Hippocampal formation (tissue), 2 donors: ENCODE data around the gene AGPAT4.
"Not testable (repeated sequence)": the region's sequence is repeated elsewhere in the genome, so short reads cannot be mapped to it uniquely, and the experiment has no call there.

Experiments used
- DNase-seq, 2 donors: peaks; one replicate each; lab custom pipeline; 2025; lab: John Stamatoyannopoulos, UW

AGPAT4 gene

DNA sequence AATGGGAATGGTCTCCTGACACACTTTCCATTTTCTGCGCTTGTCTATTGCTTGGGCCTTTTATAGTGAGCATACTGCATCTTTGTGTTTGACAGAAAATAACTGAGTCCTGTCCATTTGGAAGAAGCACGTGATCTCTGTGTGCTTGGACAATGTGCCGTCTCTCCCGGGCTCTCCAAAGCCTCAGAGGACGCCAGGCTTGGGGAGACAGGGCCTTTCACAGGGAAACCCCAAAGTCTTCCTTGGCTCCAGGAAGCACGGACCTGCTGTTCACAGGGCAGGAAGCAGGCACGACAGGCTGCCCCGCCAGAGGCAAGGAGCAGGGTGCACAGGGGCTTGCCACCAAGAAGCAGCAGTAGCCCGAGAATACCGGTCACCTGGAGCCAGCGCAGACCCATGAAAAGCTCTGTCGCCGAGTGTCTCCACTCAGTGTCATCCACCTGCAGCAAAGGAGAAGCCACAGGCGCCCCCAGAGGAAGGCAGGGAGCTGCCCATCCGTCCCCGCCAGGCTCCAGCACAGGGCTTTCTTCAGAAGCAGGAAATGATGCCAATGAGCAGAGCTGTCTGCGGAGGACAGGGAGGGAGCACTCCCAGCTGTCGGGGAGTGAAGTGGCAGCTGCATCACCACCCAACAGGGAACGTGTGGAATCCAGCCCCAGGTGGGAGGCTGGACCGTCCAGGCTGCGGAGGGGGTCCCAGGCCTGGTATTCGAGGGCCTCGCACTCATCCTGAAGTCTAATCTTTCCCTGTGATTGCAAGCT lies 135.1 kb downstream of the AGPAT4 start:
- peak in 1 of 2 donors; percentile 40 for DNase-seq

DNA sequence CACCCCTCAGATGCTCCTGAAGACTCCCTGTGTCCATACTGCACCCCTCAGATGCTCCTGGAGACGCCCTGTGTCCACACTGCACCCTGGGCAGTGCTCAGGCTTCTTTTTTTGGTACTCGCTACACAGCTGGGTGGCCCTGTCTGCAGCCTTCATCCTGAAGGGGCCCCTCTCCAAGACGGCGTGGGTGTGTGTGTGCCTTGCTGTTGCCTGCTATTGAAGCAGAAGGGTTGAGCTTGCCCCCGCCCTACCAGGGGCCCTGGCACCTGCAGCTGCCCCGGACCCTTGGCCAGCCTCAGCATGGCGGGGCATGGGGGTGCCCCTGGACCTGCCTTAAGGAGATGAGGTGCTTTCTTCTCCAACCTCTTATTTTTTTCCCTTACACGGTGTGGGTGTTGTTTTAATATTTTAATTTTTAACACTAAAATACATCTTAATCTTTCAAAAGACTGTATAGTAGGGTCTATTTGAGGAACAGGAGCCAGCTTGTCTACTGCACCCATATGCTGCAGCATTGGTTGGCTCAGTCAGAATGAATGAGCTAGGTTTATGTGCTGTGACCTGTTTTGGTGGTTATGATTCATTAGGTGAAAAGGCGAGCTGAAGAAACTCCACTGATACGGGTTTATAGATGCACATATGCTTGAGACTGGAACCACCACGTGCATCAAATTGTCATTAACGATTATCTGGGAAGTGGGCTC lies 135.9 kb downstream of the AGPAT4 start:
- DNase-seq: no peak

DNA sequence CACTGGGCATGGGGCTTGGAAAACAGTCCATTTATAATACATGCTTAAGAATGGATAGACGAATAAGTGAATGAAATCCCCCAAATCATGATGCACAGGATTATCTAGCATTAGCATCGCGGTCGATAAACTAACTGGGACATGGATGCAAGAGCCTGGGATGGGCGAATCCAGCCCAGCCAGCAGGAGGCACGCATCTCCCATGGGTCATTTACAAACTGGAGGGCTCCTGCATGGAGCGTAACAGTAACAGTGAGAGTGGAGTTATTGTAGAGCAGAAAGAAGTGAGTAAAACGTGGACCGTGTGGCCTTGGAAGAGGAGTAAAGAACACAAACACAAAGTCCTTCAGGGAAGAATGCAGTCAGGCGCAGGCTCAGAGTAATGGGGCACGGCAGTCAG lies 136.5 kb downstream of the AGPAT4 start:
- DNase-seq: no peak

DNA sequence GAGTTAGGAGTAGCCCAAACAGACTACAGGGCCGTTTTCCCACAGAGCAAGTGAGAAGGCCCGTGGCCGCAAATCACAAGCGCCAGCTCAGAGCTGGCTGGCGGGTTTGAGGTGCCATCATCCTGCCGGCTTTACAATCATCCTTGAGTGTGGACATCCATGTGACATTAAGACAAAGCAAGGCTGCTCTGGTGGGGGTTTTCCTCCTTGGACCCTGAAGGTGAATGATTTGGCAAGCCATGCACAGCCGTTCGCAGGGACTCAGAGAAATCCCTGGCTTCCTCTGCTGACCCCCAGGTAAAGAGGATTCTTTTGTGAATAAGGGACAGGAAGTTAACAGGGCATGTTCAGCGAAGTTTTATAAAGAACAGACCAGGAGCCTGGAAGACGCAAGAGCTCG lies 137.2 kb downstream of the AGPAT4 start:
- no peak for DNase-seq

DNA sequence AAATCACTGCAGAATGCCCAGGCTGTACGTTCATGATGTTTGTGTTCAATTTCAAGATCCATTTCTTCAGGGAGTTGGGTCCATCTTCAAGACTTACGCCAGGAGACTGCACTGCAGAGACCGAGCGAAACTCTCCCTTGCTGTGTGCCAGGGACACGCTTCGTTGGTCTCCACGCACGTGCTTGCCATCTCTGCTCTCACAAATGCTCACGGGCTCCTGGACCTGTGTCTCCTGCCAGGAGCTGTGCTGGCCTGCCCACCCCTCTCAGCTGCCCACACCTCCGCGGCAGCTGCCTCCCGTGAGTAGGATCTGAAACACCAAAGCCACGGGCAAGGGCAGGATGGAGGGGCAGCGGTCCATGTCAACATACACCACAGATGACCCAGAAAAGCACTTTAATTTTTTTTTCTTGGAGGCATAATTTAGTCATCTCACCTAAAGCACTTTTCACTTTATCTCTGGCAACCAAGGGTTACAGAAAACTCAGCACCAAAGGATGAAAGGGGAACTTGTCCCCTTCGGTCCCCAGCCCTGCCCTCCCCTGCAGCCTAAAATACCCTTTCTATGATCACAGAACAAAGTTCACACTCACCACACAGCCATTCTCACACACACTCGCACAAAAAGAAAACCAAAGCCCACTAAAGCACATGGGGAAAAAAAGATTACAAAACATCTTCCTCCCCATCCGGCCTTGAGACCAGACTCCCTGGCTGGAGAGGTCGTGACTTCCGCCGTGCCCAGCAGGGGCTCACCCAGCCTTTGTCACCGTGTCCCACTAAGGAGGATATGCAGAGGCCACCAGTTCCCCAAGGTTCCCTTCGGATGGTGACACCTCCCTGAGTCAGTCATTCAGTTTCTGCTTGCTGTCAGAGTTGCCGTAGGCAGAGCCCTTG lies 137.9 kb downstream of the AGPAT4 start:
- no peak for DNase-seq

DNA sequence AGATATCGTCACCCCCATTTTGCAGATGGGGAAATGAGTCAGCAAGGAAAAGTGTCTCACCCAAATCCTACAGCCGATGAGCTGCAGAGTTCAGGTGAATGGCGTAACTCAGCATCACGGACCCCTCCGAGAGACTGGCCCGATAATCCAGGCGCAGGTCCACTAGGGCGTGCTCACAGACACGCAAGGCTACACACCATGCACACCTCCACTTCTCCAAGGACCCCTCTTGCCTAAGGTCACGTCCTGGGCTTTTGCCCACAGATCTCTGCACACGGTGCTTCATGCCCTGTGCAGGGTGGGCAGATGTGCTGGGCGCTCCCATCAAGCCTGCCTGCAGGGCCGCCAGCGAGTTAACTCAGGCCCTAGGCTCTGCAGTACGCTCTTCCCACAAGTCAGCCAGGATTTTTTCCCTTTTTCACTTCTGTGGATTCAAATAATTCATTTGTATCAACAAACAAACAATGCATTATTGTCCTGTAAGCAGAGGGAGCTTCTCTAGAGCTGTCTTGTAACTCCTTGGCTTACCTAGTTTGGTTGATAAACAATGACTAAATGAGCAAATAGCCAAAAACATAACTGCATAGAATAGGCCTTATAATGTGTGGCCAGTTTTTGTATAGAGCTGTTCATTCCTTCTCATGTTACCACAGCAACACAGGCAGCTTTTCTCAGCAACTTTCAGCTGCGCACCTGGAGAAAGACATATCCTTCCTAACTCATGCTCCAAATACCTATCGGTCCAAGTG lies 139.1 kb downstream of the AGPAT4 start:
- no peak for DNase-seq

DNA sequence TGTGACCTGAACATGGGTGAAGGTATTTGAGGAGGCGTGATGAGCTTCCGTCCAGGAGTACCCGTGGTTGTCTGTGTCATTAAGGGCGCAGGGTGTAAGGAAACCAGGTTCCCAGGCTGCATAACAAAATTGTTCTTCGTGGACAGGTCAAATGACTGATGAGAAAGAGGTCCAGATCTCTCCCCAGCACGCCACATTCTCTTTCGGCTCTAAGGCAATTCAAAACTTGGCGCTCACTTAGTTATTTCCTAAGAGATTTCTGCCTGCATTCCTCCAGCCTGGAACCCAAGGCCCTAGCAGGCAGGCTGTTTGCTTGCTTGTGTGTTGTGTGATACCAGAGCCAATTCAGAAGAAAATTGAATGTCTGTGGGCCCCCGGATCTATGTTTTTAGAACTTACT lies 139.9 kb downstream of the AGPAT4 start:
- DNase-seq: no peak

DNA sequence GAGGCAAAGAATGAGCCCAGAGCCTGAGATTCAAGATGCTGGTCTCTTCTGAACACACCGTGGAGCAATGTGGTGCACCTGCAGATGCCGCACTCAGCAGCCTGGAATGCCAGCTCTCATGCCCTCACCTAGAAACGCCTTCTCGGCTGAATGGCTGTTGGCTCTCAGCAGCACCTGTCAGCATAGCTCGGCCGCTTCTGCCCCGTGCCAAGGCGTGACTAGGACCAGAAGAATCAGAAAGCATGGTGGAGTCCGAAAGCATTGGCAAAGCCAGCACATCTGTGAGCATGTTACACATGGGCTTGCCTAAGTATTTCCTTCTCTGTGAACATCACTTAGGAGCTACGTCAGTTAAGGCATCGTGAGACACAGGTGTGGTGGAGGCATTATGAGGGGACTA lies 141.5 kb downstream of the AGPAT4 start:
- no peak for DNase-seq

DNA sequence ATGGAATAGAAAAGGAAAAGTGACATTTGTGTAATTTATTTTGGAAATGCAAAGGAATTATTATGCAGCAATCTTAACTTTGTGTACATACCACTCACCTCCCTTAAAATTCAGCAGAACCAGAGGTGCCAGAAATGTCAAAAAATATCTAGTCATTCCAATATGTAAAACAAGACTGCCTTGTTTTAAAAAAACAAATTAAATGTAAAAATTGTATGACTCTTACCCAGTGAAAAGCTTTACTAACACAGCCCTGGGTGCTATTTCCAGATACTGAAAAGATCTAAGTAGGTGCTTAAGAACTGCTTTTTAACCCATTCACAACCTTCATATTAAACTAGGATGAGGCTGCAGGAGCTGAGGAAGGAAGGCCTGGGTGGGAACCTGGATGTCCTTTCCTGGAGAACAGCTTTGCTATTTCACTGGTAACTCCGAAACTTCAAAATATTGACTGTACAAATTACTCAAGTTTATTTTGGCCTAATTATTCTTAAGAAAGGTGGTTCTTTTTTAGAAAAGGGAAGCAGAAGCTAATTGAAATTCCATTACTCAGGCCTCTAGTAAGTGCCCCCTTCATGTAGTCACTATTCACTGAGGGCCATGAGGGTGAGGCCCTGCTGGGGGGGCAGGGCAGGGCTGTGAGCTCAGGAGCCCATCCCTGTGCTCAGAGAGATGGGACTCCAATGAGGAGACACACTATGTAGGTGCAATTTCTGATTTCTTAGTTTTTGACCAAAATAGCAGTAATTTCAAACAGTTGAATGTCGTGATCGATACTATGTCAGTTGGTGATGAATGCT lies 142.7 kb downstream of the AGPAT4 start:
- no peak for DNase-seq

DNA sequence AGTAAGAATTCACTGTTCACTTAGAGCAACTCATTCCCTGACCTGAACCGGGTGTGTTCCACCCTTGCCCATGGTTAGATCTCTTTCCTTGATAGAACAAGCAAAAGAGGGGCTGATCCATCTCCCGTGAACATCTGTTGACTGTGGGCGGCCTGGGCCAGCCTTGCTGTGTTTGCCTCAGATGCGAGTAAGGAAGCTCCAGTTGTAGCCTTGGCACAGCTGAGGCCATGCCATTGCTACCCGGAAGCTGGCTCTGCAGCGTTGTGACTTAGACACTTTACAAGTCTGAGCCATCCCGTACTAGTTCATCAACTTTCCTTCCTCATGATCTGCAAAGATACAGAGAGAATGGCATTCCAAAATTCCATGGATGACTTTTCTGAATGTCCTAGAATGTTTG lies 143.3 kb downstream of the AGPAT4 start:
- DNase-seq: no peak

DNA sequence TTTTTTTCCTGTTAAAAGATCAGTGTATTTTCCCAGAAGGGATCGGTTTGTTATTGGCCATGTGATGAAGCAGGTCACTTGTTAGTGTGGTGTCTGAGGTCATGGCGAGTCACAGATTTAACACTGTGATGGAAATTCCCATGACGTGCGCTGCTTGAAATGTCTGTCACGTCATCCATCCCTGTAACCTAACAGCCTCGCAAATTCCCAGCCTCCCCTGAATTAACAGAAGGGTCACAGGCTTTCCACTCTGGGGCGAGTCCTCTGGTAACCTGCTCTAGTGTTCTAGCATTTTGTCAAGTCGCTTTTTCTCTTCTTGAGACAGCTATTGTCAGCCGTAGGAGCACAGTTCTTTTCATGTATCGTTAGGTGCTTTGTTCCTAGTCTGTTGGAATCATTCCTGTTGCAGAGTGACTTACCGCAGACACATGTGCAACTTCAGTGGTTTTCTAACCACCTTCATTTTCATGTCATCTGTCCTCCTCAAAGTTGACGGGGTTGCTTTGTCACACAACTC lies 145.1 kb downstream of the AGPAT4 start:
- DNase-seq: no peak

DNA sequence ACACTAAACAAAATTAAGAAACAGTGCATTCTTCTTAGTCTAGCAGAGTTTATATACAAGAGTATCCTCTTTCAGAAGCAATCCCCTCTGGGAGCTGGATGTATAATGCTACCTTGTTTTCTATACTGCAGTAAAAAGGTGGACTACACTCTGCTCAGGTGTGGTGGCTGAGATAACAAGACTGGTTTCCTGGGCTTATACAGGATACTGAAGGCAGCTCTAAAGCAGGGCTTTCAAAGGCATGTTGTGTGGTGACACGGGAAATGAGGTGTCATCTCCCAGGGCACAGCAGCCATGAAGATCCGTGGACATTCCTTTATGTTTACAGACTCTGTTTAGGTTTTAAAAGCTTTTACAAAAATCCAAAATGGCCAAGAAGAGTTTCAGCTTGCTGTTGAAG lies 145.6 kb downstream of the AGPAT4 start:
- no peak for DNase-seq

DNA sequence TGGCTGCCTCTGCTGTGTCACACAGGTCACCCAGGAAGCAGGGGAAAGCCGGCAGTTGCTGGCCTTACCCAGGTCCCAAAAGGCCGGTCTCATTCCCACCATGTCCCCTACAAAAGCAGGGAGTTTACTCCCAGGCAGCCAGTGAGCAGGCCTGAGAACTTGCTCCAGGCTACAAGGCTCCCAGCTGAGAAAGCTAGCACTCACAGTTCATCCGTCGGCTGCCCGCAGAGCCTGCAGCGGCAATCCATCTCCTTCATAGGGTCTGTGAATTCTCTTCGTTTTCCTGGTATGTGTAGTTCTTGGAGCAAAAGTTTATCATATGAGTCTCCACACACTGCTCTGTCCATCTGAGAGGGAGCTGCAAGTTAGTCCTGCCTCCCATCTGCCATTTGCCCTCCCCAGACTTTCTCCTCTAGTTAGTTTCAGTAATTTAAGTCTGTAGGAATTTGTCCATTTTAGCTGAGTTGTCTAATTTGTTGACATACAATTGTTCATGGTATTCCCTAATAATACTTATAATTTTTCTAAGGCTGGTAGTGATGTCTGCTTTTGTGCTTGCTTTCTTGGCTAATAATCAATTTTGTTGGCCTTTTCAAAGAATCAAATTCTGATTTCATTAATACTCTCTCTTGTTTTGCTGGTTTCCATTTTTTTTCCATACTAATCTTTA lies 146.7 kb downstream of the AGPAT4 start:
- DNase-seq: no peak

DNA sequence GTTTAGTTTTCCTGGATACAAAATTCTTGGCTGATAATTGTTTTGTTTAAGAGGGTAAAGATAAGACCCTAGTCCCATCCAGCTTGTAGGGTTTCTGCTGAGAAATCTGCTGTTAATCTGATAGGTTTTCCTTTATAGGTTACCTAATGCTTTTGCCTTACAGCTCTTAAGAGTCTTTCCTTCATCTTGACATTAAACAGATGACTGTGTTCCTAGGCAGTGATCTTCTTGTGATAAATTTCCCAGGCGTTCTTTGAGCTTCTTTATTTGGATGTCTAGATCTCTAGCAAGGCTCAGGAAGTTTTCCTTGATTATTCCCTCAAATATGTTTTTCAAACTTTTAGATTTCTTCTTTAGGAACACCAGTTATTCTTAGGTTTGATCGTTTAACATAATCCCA lies 148.3 kb downstream of the AGPAT4 start:
- no peak for DNase-seq

DNA sequence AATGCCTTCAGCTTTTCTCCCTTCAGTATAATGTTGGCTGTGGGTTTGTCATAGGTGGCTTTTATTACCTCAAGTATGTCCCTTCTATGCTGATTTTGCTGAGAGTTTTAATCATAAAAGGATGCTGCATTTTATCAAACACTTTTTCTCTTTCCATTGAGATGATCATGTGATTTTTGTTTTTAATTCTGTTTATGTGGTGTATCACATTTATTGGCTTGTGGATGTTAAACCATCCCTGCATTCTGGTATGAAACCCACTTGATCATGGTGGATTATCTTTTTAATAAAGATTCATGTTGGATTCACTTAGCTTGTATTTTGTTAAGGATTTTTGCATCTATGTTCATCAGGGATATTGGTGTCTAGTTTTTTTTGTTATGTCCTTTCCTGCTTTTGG lies 150.5 kb downstream of the AGPAT4 start:
- DNase-seq: not testable (repeated sequence)

DNA sequence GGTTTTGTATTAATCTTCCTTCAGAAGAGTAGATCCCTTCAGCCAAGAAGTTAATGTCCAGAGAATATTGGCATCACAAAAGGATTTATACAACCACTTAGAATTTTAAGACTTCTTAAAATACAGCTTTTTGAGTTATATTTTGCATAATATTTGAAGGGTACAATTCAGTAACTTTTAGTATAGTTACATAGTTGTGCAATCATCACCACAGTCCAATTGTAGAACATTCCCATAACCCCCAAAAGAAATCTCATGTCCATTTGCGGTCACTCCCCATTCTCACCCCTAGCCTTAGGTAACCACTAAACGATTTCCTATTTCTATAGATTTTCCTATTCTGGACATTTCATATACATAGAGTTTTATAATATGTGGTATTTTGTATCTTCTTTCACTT lies 155.9 kb downstream of the AGPAT4 start:
- no peak for DNase-seq

DNA sequence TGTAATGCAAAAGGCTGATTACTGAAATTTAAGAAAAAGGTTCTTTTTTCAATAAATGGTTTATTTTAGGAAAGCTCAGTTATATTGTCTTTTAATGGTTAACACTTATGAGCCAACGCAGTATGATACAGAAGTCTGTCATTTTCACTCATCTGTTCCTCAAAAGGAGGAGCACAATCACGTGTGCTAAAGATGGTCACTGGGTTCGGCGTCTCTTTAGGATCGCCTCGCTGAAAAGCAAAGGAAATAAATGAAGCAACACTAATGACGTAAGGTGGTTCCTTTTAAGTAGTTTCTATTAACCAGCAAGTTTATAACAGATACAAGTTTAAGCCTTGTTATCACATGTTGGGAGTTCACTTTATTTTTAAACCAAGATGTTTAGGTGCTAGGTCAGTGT lies 156.6 kb downstream of the AGPAT4 start:
- DNase-seq: no peak

DNA sequence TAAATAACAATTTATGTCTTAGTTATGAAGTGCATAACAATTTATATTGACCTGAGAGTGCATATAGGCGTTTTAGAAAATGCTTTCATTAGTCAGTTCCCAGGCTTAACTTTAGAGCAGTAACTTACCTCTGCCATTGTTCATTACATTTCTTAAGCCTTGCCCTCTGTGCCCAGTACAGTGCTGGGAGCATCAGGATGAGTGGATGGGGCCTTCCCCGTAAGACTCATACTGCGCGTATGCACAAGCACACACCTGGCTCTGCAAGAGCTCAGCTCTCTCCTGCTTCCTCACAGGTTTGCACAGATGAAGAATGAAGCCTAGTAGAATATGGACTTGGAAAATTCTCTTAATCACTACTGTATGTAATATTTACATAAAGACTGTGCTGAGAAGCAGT lies 157.3 kb downstream of the AGPAT4 start:
- no peak for DNase-seq

DNA sequence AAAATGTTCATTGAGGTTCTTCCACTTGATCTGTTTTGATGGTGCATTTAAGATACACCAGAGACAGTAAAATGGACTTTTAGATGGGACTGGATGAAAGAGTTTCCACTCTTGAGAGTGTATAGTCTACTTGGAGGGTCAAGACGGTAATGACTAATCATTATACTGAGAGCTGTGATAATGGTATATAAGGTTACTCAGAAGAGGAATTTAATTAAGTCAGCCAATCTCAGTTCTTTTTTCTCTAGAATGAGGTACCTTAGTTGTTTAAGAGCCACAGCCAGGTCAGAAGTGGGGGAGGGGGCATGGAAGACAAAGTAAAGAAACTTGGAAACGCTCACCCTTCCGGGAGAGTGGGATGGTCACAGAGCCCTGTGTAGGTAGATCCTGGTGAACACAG lies 158.4 kb downstream of the AGPAT4 start:
- DNase-seq: no peak

DNA sequence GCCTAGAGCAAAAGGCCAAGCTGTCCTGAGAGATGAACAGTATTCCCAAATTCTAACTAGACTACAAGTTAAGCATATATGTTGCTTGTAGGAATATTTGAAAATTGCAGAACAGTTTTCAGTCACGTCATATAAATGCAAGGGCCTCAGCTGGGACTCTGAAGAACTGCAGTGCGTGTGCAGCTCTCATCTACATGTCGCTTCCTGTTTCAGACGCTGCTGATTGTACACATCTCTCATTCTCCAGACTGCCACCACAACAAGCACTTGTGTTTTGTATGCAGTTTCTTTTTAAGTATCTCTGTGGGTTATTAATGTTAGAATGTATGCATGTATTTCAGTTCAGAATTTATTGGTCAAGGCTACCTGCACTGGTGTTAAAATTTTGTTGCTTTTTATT lies 162.6 kb downstream of the AGPAT4 start:
- DNase-seq: no peak
